ENCODE results near the gene ZNF681. TPM values are rescaled to one million over a fixed set of nuclear protein-coding genes. Genes with fewer than 3 reads are reported as not detected.

Gene ZNF681
- total RNA-seq (2016; rRNA removed; fragmentation: Illumina TruSeq; extraction: Trizol) (not detected in 2 replicates), polyA plus RNA-seq (2011; rRNA removed) (not detected in 2 replicates), polyA minus RNA-seq (2011; rRNA and poly(A)+ RNA removed; ENCODE audit: low replicate concordance) (not detected in 2 replicates), Bru-seq, nascent RNA (percentile 8 among the genes with signal in this experiment), BruChase-seq, experiment 1, labeled RNA remaining after a 6-hour chase (percentile 13 among the genes with signal in this experiment), BruChase-seq, experiment 2, labeled RNA remaining after a 2-hour chase (percentile 14 among the genes with signal in this experiment)
- not detected in 2 replicates for total RNA-seq (2016; cell fraction: cytosol; rRNA removed; fragmentation: Illumina TruSeq; extraction: Trizol; ENCODE audit: low read depth)
- not detected in 2 replicates for total RNA-seq (2016; cell fraction: insoluble cytoplasmic fraction; rRNA removed; fragmentation: Illumina TruSeq; extraction: Trizol)
- not detected in 2 replicates for total RNA-seq (2016; cell fraction: membrane; rRNA removed; fragmentation: Illumina TruSeq; extraction: Trizol)
- total RNA-seq (2016; cell fraction: nucleus; rRNA removed; fragmentation: Illumina TruSeq; extraction: Trizol), result not detected in 2 replicates
- not detected in 2 replicates for polyA plus RNA-seq (2011; cell fraction: cytosol; rRNA removed)
- polyA plus RNA-seq (2011; cell fraction: nucleus; rRNA removed), result not detected in 2 replicates
- polyA plus RNA-seq (2012), result not detected in 2 replicates
- not detected in 2 replicates for polyA plus RNA-seq (2016; cell fraction: cytosol; fragmentation: Illumina TruSeq; extraction: Trizol; ENCODE audit: low read depth)
- polyA plus RNA-seq (2016; cell fraction: insoluble cytoplasmic fraction; fragmentation: Illumina TruSeq; extraction: Trizol; ENCODE audit: low read depth), result not detected in 2 replicates
- not detected in 2 replicates for polyA plus RNA-seq (2016; cell fraction: membrane; fragmentation: Illumina TruSeq; extraction: Trizol; ENCODE audit: low read depth)
- polyA plus RNA-seq (2016; cell fraction: nucleus; fragmentation: Illumina TruSeq; extraction: Trizol; ENCODE audit: insufficient read depth, low read depth), result not detected in 2 replicates
- polyA minus RNA-seq (2011; cell fraction: cytosol; rRNA and poly(A)+ RNA removed), result not detected in 2 replicates
- polyA minus RNA-seq (2011; cell fraction: nucleus; rRNA and poly(A)+ RNA removed), result not detected in 2 replicates
- long read RNA-seq, experiment 1, result 0 reads
- long read RNA-seq, experiment 2, result 0 reads

DNA sequence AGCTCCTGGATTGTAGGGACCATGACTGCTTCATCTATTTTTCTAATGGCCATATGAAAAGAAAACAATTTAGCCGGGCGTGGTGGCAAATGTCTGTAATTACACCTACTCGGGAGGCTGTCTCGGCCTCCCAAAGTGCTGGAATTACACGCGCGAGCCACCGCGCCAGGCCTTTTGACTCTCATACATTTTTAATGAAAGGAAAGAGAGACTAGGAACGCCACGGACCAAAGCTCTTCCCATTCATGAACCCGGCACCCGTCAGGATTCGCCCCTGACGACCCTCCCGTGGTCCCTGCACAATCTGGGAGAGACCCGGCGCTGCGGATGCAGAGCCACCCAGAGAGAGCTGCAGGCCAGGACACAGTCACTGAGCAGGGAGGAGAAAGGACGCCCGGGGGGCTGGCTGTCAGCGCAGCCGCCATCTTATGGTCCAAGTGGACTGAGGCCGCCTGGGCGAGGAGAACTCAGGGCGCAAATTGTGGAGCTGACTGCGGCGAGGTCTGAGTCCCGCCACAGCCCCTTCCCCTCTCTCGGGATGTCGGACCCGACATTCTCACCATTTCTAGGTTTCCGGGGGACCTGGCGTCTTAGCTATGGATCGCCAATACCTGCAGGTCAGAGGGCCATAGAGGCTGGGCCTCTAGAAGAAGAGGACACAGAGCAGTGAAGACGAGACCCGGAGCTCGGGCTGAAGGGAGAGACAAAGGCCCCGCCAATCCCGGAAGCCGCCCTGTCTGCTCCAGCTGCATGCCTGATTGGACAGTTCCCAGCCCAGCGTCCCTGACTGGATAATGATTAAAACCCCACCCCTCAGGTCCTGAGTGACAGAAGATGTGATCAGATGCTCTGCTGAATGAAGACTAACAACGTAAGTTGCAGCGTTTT lies at the start of gene ZNF681:
Gene ZNF681 (minus strand): TSS at position 705 of the 888 bp plus-strand sequence. CDS start 142 bp downstream, at position 563.
- WGBS (ENCODE audit: low lambda C conversion rate), result 40% methylated on average over 33 of the region's 44 CpGs
- intact Hi-C loops (cut with micrococcal nuclease; ENCODE audit: unreplicated experiment) (no loop called here), in situ Hi-C loops (cut with HindIII; ENCODE audit: extremely low pct_ligation_motif_present, low pct_unique_long_range_greater_than_20kb) (no loop called here)
- H3K4me2 ChIP-seq (ENCODE audit: low read depth, low read length), result no peak within 1 kb of the TSS
- TF ChIP-seq KDM4B (CRISPR knock-in tag; IDR thresholded peaks at IDR 0.05), result no peak
- no peak for TF ChIP-seq AKNA (CRISPR knock-in tag; IDR thresholded peaks at IDR 0.05; ENCODE audit: borderline replicate concordance)
- TF ChIP-seq ONECUT2 (CRISPR knock-in tag; IDR thresholded peaks at IDR 0.05), result no peak
- TF ChIP-seq CENPX (CRISPR knock-in tag; IDR thresholded peaks at IDR 0.05), result no peak
- TF ChIP-seq RFX1 (IDR thresholded peaks at IDR 0.05), result no peak
- TF ChIP-seq ZNF205 (CRISPR knock-in tag; IDR thresholded peaks at IDR 0.05), result no peak
- TF ChIP-seq, protein P1, sequence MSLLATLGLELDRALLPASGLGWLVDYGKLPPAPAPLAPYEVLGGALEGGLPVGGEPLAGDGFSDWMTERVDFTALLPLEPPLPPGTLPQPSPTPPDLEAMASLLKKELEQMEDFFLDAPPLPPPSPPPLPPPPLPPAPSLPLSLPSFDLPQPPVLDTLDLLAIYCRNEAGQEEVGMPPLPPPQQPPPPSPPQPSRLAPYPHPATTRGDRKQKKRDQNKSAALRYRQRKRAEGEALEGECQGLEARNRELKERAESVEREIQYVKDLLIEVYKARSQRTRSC (CRISPR knock-in tag; IDR thresholded peaks at IDR 0.05; ENCODE audit: low read depth), result no peak
- H3K4me1 ChIP-seq (ENCODE audit: insufficient read depth, low read length), result no peaks in the 10 kb centered on the region
- ChIA-PET CTCF (ENCODE audit: low intra/inter-chr PET ratio, low total read pairs) (no interaction called here), POLR2A (no interaction called here)
- no peaks in the 10 kb centered on the region for H3K36me3 ChIP-seq (replicated peaks in 1 of 2; ENCODE audit: control insufficient read depth in 1 of 2, insufficient read depth in 2 of 2, low read length in 2 of 2)
- no peaks in the 10 kb centered on the region for H3K79me2 ChIP-seq (ENCODE audit: insufficient read depth, low read length)
- H3K9ac ChIP-seq (ENCODE audit: insufficient read depth, low read depth, low read length), result no peak within 1 kb of the TSS
- no TSS peak for BruUV-seq (replicated peaks)
- no peaks in the 10 kb centered on the region for H3K27me3 ChIP-seq (ENCODE audit: control insufficient read depth in 1 of 2, insufficient read depth in 2 of 2, low read length in 2 of 2)
- H4K20me1 ChIP-seq (ENCODE audit: insufficient read depth, low read length), result no peaks in the 10 kb centered on the region
- peaks cover 63% of the 10 kb centered on the region for H3K9me3 ChIP-seq (ENCODE audit: low read length)
- H2AFZ ChIP-seq (ENCODE audit: low read length), result no peak within 1 kb of the TSS
- ATAC-seq (no peak), FAIRE-seq (no peak), DNase-seq (ENCODE audit: low spot score) (no peak)
- no peak within 1 kb of the TSS for H3K27ac ChIP-seq (ENCODE audit: extremely low read length, insufficient read depth, low read length)
- no peak within 1 kb of the TSS for H3K4me3 ChIP-seq (replicated peaks in 1 of 3; ENCODE audit: insufficient read depth in 1 of 3, low read depth in 2 of 3, low read length in 3 of 3)
